GM19438 (cell line): Measurements from ENCODE around the gene CCNJ.

ENCODE experiments used
- ATAC-seq: cut with Tn5 transposase; IDR thresholded peaks from one replicate; pipeline ENCODE4 v1.9.1; 2021; ENCODE audit warnings: low read depth; ENCODE audit not compliant: unreplicated experiment

CCNJ gene

DNA sequence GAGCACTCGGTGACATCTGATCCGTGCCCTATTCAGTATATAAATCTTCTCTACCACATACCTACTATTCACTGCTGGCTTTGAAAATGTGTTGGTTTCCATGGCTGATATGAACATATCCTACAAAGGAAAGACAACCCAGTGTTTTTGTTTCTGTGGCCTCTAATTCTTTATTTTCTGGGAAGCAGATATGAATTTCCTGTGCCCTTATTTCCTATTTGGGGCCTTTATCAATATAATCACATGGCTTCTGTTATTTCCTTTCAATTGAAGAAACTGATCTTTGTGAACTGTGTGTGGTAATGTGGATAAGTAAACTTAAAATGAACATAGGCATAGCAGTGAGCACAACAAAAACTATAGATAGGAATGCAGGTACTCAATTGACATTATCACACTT is 10.6 kb downstream of the CCNJ start:
- ATAC-seq = no peak

DNA sequence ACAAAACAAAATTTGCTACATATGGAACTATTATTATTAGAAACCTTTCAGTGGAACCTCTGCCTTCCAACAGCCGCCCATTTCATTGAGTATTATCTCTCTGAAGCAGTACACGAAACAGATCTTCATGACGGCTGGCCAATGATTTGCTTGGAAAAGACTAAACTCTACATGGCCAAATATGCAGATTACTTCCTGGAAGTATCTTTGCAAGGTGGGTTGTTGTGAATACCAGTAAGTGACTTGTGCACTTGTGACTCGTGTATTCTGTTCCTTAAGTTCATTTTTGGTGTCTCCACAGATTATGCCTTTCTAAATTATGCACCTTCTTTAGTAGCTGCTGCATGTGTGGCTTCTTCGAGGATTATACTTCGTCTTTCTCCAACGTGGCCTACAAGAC is 13.4 kb downstream of the CCNJ start:
- no peak for ATAC-seq

DNA sequence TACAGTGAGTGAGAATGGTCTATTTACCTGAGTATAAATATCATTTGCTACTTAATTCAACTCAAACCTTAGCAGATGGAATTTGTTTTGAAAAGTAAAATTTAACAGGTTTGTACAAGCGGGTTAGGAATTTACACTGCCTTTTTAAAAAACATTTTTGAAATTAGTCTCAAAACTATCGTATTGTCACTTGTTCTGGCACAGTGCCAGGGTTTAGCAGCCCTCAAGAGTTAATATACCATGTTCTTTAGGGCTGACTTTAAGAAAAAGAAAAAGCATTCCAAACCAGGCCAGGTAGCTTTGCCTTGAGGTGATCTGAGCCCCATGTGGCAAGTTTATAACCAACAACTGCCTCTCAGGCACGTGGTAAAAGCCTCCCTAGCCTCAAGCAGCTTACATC is 17.8 kb downstream of the CCNJ start:
- no peak for ATAC-seq

DNA sequence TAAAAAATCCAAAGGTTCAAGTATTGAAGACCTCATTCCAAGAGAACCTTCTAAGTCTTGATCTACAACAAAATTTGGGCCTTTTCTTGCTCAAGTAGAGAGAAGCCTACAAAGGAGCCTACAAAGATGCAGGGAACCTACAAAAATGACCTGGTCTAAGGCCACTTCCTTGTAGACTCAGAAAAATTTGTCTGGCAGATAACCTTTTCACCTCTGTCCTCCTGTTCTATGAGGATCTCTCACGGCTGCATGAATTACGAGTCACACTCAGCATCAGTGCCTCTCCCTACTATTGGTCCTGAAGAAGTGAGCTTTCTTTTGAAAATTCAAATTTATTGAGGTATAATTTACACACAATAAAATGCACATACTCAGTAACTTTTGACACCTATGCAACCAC is 29.3 kb downstream of the CCNJ start:
- no peak for ATAC-seq

DNA sequence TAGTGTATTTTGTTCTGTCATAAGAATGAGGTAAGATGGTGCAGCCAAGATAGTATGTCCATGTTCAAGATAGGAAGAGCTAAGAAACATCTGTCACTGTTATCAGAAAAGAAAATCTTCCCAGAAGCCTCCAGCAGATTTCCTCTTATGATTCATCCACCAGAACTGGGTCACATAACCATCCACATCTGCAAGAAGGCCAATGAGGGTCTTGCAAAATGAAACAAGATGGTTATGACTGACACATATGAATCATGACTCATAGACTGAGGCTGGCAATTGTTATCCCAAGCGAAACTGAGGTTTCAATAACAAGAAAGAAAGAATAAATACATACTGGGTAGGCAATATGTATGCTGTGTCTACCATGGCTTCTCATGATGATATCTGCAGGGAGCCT is 30.3 kb downstream of the CCNJ start:
- ATAC-seq = no peak

DNA sequence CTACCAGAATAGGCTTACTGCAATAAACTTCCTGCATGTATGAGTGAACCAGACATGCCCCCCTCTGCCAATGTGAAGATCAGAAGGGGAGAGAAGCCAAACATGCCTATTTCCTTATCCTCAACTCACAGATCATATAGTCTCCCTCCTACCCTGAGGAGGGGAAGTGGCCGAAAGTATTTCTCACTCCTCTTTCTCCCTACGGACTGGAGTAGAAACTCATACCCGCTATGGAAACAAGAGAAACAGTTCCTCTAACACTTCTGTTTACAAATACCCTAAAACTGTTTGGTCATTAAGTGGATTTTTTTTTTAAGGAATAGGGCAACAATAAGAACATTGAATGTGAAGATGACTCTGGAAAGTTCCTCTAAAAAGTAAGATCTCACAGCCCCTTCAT is 31.4 kb downstream of the CCNJ start:
- ATAC-seq = no peak

DNA sequence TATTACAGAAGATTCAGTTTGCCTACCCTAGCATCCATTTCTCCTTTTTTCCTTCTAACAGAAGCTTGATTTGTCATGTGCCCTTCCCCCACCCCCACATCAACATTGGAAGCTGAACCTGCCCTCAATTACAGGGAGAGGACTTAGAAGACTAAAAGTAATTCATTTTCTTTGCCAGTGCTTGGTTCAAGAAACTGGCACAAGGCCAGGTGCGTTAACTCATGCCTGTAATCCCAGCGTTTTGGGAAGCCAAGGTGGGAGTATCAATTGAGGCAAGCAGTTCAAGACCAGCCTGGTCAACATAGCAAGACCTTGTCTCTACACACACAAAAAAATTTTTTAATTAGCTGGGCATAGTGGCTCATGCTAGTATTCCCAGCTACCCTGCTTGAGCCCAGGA is 32.6 kb downstream of the CCNJ start:
- ATAC-seq = no peak

DNA sequence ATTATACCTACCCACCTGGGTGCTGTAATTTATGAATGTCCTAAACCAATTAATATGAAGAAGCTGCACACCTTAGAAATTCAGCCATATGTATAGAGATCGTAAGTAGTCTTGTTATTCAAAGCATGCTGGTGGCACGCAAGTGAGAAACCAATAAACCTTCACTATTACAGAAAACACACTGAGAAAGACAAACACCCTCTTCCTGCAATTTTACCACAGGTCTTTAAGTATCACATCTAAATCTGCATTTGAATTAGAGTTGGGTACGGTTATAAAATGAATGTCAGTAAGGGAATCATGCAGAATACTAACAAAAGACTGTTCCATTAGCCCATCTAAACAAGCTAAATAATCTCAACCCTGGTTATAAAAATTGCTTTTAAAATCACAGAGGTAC is 33.8 kb downstream of the CCNJ start:
- ATAC-seq = no peak

DNA sequence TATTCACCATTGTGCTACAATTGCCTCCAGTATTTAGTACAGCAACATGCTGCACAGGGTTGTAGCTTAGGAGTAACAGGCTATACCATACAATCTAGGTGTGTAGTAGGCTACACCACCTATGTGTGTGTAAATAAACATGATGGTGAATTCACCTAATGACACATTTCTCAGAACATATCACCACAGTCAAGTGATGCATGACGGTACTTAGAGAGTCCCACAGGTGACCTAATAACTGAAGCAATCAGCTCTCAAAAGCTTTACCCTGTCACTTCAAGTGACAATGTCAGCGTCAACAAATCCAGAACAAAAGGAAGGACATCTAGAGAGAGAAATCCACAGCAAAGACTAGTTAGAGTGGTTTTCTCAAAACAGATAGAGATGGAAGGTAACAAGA is 38.8 kb downstream of the CCNJ start:
- ATAC-seq = no peak

DNA sequence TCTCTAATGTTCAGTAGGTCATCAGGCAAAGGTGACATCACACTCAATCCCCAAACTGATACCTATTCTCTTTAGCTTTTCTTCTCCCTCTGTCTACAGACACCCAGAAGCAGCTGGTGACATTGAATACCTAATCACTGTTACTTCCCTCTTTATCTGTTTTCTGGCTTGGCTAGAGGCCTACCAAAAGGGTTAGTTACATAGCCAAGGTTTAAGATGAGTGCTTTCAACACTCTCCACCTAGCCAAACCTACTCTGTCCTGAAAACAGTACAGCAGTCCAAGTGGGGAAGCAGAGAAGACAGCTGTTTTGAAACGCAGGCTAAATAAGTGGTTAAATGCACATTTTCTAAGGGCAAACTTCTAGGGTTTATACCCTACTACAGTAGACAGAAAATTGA is 39.4 kb downstream of the CCNJ start:
- ATAC-seq = no peak

DNA sequence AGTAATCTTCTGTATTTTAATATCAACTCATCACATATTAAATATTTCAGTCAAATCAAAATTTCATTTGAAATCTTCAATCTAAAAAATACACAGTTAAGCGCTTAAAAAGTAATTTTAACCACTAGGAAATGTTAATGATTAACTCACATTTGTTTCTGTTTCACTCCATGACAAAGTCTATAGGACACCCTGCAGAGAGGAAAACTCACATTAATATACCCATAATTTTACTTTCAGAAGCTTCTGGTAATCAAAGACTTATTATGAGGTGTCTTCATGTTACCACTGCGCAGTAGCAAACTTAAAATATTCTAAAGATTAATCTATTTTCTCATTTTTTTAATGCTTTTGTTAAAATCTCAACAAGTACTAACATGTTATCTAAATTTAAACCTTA is 45.7 kb downstream of the CCNJ start:
- no peak for ATAC-seq

DNA sequence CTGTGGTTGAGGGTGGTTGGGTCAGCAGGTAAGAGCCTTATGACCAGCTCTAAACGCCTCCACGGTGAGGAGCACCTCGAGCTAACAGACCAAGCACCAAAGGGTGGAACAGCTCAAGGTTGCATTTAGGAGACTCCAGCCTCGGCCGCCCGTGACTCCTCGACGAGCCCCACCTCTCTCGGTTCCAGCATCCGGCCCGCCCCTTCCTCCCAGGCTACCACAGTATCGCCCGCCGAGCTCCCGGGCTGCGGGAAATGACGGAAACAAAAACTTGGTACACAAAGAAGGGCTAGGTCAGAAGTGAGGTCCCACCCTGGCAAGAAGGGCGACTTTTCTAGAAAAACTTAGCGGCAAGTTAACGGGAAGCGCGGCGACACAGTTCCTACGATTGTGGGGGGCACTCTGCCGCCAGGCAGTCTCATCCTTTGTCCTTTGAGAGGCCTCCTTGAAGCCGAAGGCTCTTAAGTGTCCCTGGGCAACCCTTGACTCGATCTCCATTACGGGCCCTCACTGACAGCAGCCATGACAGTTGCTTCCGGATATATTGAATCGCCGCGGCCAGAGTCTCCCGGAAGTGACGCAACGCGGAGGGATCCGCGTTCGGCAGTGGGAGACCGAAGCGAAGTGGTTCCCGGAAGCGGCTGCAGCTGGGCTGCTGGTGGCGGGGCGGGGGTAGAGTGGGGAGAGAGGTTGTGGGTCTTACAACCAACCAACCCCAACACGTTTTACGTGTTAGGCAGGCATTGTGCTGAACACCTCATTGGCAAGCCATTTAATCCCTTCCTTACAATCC is 46.5 kb downstream of the CCNJ start:
- peak; percentile 94 for ATAC-seq

DNA sequence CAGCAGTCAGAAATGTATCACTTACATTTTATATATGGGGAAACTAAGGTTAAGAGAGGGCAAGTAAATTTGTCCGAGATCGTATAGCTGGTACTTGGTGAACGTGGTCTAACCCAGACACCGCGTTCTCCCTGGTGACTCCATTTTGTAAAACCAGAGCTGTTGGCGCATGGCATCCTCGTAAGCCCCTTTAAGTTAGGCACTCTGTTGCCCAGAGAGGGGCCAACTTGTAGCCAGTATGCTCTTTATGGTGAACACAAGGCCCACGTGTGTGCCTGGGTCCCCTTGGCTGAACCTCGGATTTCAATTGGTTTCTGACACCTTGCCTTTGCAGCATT is 47.0 kb downstream of the CCNJ start:
- no peak for ATAC-seq

DNA sequence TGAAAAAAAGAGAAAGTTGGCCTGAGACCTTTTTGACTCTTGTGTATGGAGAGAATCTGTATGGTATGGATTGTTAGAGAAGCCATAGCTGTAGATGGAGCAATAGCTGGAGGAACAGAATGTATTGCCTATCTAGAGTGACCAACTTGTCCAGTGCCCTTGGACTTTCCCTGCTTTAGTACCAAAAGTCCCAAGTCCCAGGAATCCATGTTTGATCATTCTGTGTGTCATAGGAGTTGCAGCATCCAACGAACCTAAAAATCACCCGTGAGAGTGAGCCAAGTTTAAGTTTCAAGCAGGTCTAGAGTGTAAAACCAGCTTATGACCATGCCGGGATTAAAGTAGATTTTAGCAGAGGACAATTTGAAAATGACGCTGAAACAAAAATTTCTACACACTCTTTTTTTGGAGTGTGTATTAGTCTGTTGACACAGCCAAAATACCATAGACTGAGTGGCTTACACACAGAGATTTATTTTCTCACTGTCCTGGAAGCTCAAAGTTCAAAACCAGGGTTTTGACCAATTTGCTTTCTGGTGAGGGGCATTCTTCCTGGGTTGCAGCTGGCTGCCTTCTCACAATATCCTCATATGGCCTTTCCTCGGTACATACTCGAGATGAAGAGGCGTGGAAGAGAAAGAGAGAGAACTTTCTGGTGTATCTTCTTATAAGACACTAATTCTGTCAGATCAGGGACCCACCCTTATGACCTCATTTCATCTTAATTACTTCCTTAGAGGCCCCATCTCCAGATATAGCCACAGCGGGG is 49.8 kb downstream of the CCNJ start:
- no peak for ATAC-seq

DNA sequence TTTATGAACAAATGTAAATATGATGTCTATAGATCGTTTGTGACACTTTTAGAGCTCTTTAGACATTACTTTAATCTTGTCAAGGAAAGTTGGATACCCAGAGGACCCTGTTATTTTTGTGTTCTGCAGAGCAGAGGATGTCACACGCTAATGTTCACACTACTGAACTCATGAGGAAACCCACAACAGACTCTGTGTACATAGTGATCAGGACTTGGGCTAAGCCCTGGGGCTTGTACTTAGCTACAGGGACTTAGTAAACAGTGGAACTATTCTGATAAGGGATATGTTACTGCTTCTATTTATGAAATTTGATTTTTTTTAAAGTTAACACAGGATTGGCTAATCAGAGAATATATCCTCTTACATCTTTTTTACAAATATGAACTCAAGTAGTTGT is 50.6 kb downstream of the CCNJ start:
- ATAC-seq = no peak

DNA sequence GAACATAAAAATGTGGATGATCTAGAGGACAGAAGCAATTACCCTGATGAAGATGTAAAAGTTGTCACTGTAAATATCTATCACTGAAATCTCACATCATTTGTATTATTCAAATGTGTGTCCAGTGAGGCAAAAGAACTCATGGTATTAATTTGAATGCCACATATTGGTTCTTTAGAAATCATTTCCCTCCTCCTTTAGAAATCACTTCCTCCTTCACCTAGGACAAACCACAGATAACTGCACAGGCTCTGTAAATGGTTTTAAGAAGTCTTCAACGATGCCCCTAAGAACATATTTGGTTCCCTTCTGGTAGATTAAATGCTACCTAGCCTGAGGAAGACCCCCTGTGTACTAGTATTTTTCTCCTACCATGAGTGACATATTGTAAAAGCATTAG is 53.6 kb downstream of the CCNJ start:
- ATAC-seq = no peak

DNA sequence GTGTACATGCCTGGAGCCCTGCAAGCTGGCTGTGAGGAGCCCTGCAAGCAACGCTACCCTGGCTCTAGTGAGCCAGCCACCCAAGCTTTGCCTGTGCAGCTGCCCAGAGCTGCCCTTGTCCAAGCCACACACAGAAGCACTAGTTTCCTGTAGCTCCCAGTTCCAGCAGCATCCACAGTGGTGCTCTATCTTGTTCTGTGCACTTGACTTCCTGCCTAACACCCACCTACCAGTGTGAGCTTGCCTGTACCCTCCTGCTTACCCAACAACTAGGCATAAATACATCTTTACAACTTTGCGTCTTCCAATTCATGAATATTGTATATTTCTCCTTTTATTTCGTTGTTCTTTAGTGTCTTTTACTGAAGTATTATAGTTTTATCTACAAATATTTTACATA is 54.5 kb downstream of the CCNJ start:
- no peak for ATAC-seq

DNA sequence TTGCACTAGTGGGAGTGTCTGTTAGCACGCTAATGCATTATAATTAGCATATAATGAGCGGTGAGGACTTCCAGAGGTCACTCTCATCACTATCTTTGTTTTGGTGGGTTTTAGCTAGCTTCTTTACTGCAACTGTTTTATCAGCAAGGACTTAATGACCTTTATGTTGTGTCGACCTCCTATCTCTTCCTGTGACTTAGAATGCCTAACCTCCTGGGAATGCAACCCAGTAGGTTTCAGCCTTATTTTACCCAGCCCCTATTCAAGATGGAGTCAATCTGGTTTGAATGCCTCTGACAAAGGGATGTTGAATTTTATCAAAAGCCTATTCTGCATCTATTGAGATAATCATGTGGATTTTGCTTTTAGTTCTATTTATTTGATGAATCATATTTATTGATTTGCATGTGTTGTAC is 64.2 kb downstream of the CCNJ start:
- no peak for ATAC-seq
